Coronary artery (tissue), 2 donors: Measurements from ENCODE around the gene HIPK3.

ENCODE experiments used
- DNase-seq: peaks from one replicate; pipeline ENCODE4 v3.0.0-alpha.2; 2017; ENCODE audit warnings: low spot score
- H3K27ac ChIP-seq, 2 donors: fragments of 200-600 bp; sonication (generic); one replicate each; pipeline ENCODE4 v1.5.1; 2016 to 2019
- H3K4me3 ChIP-seq: fragments of 200-600 bp; sonication (generic); 2 replicates; pipeline ENCODE4 v1.5.1; 2016; ENCODE audit warnings: mild to moderate bottlenecking, moderate library complexity
- TF ChIP-seq, protein P1 (sequence below): fragments of 200-600 bp; sonication (generic); IDR thresholded peaks from one replicate; pipeline ENCODE4 v1.5.1; 2019; ENCODE audit warnings: antibody characterized with exemption

The HIPK3 gene

DNA sequence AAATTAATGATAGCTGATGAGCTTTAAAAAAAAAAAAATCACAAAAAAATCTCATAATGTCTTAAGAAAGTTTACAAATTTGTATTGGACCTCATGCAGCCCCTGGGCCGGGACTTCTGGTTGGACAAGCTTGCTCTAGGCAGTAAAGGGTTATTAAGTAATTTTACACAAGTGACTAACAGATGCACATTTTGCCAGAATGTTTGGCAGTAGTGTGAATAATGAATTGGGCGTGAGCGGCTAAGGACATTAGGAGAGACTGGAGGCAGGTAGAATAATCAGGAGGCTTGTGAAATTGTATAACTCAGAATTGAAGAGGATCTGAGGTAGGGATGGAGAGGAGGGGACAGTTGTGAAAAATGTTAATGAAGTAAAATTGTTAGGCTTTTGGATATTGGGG is 77.4 kb downstream of the HIPK3 start:
- Histone ChIP-seq H3K27ac (no peak overlapping the region), H3K4me3 (no peak overlapping the region)
- TF ChIP-seq, protein P1, sequence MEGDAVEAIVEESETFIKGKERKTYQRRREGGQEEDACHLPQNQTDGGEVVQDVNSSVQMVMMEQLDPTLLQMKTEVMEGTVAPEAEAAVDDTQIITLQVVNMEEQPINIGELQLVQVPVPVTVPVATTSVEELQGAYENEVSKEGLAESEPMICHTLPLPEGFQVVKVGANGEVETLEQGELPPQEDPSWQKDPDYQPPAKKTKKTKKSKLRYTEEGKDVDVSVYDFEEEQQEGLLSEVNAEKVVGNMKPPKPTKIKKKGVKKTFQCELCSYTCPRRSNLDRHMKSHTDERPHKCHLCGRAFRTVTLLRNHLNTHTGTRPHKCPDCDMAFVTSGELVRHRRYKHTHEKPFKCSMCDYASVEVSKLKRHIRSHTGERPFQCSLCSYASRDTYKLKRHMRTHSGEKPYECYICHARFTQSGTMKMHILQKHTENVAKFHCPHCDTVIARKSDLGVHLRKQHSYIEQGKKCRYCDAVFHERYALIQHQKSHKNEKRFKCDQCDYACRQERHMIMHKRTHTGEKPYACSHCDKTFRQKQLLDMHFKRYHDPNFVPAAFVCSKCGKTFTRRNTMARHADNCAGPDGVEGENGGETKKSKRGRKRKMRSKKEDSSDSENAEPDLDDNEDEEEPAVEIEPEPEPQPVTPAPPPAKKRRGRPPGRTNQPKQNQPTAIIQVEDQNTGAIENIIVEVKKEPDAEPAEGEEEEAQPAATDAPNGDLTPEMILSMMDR, result no peak
- no peak for DNase-seq

DNA sequence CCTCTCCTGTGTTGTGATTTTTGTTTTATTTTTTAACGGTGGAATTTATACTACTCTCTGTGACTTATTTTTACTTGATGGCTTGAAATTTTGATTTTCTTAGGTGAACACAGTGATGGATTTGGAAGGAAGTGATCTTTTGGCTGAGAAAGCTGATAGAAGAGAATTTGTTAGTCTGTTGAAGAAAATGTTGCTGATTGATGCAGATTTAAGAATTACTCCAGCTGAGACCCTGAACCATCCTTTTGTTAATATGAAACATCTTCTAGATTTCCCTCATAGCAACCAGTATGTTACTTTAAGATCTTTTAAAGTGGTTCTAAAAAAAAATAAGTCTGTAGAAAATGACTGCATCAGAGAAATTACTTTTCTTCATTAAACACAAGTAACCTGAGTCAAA is 82.1 kb downstream of the HIPK3 start:
- no peak overlapping the region for H3K4me3 ChIP-seq
- H3K27ac ChIP-seq, result no peak overlapping the region
- TF ChIP-seq, protein P1, result no peak
- DNase-seq, result no peak

DNA sequence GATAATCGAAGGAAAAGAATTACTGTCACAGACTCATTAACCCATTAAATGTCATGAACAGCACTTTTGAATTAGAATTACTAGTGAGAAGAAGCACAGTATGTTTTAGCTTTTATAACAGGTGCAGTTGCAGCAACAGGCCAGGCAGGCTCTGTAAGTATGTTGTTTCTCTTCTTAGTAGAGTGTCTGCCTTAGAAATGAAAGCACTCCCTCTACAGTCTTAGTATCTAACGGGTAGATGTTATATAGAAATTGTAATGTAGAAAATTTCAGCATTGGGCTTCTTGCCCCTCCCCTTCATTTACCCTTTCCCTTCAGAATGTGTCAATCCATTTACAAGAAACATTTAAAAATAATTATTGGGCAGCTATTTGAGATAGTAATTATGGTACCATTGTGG is 87.4 kb downstream of the HIPK3 start:
- DNase-seq, result no peak
- TF ChIP-seq, protein P1, result no peak

DNA sequence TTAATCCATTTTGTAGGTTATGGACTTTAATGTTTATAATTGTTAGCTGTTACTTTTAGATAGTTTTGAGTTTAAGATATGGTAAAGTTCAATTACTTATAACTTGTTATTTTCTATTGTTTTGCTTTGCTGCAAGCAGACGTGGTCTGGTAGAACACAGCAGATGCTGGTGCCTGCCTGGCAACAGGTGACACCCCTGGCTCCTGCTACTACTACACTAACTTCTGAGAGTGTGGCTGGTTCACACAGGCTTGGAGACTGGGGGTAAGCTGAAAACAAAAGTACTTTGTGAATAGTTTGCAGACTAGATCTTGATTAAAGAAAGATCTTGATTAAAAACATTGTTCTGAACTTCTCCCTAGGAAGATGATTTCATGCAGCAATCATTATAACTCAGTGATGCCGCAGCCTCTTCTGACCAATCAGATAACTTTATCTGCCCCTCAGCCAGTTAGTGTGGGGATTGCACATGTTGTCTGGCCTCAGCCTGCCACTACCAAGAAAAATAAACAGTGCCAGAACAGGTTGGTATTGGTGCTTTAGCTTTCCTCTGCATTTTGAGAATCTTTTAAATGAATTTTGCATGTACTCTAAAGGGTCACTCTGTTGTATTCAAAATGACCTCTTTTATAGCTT is 90.4 kb downstream of the HIPK3 start:
- no peak overlapping the region for H3K27ac ChIP-seq
- H3K4me3 ChIP-seq, result no peak overlapping the region
- no peak for DNase-seq
- TF ChIP-seq, protein P1, result no peak

More for the DNA sequence above, 87.4 kb downstream of the HIPK3 start:
- no peak overlapping the region for H3K4me3 ChIP-seq
- H3K27ac ChIP-seq, result no peak overlapping the region

DNA sequence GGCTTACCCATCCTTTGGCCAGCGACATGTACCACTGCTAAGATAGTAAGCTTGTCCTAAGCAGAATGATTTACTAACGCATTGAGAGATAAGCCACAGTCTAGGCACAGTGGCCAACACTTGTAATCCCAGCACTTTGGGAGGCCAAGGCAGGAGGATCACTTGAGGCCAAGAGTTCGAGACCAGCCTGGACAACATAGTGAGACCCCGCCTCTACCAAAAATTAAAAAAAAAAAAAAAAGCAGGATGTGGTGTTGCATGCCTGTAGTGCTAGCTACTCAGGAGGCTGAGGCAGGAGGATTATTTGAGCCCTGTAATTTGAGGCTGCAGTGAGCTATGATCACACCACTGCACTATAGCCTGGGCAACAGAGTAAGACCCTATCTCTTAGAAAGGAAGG is 93.1 kb downstream of the HIPK3 start:
- TF ChIP-seq, protein P1, result no peak
- no peak overlapping the region for H3K27ac ChIP-seq
- no peak for DNase-seq
- H3K4me3 ChIP-seq, result no peak overlapping the region

DNA sequence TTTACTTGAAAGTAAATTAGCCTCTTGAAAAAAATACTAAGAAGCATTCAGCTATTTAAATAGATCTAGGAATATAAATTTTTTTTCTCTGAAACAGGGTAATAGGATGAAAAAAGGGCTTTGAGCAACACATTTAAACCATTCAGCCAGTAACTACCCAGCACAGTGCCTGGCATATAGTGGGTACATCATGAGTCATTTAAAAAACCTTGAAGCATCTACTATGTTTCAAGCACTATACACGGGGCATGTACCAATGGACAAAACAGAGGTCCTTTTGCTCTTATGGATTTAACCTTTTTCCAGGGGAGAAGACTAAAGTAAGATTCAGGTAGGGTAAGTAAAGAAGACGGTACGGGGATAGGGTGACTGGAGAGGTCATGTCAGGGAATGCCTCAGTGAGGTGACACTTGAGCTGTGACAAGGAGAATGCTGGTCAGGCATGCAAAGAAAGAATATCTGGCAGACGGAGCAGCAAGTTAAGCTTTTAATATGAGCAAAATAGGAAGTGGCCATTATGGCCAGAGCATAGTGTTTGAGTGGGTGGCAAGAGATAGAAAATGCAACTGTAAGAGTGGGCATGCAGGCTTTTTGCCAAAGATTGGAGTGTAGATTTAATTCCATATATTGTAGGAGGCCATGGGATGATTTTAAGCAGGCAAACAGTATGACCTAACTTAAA is 101.1 kb downstream of the HIPK3 start:
- DNase-seq, result no peak
- Histone ChIP-seq H3K27ac (no peak overlapping the region), H3K4me3 (no peak overlapping the region)
- TF ChIP-seq, protein P1, result no peak

DNA sequence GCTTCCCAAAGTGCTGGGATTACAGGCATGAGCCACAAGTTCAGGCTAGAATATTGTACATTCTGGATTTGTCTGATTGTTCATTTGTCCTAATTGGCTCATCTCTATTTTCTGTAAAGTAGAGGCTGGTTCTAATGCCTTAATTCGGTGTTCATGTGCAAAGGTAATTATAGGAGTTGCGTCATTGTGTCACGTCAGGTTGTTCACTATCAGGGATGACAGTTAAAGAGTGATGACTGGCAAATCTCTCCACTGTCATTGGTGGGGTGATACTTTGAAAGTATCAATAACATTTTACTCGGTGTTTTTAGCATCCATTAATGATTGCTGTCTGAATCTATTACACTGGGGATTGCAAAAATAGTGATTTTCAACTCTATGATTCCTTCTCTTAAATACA is 103.5 kb downstream of the HIPK3 start:
- DNase-seq, result no peak
- Histone ChIP-seq H3K27ac (no peak overlapping the region), H3K4me3 (no peak overlapping the region)
- TF ChIP-seq, protein P1, result no peak
